GM19324 (cell line): Measurements from ENCODE around the gene MVB12B.

ENCODE experiments used
- ATAC-seq: cut with Tn5 transposase; IDR thresholded peaks from one replicate; pipeline ENCODE4 v1.9.1; 2021; ENCODE audit warnings: mild to moderate bottlenecking, moderate library complexity; ENCODE audit not compliant: unreplicated experiment, low FRiP score

Gene MVB12B

DNA sequence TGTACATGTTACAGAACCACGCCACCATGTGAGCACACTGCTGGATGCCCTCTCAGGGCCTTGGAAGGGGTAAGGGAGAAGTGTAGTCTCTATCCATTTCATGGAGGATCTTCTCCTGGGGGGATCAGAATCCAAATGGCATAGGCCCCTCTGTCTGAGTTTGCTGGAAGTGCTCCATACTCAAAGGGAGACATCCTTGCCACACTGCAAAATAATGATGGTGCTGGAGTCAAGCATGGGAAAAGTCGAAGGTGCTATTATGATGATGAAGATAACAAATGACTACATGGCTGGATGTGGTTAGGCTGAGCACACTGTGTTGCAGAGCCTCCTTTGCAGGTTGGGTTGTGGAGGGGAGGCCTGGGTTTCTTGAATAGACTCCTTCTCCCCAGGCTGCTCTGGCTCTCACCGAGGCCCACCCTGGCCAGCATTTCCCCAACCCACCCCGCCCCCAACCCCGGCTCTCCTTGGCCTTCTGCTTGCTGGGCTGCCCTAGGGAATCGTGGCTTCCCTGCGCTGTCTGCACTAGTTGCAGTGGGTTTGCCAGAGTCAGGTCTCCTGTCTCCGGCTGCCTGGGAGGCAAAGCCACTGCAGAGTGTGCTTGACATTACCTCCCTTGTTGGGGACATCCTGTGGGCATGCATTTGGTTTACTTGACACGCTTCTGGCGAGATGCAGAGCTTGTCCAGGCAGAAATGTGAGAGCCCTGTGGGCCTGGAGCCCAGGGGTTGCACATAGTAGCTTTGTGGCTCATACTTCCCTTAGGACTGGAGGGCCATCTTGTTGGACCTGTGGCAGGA is 3.0 kb downstream of the MVB12B start:
- ATAC-seq = no peak

DNA sequence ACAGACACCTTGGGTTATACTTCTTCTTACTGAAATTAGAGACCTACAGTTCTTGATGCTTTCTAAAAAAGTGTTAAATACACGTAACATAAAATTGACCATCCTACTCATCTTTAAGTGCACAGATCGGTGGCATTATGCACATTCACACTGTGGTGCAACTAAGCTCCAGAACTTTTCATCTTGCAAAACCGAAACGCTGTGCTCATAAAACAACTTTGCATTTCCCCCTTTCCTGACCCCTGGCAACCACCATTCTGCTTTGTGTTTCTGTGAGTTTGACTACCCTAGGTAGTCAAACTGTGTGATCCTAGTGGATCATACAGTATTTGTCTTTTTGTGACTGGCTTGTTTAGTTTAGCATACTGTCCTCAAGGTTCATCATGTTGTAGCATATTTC is 3.9 kb downstream of the MVB12B start:
- no peak for ATAC-seq

DNA sequence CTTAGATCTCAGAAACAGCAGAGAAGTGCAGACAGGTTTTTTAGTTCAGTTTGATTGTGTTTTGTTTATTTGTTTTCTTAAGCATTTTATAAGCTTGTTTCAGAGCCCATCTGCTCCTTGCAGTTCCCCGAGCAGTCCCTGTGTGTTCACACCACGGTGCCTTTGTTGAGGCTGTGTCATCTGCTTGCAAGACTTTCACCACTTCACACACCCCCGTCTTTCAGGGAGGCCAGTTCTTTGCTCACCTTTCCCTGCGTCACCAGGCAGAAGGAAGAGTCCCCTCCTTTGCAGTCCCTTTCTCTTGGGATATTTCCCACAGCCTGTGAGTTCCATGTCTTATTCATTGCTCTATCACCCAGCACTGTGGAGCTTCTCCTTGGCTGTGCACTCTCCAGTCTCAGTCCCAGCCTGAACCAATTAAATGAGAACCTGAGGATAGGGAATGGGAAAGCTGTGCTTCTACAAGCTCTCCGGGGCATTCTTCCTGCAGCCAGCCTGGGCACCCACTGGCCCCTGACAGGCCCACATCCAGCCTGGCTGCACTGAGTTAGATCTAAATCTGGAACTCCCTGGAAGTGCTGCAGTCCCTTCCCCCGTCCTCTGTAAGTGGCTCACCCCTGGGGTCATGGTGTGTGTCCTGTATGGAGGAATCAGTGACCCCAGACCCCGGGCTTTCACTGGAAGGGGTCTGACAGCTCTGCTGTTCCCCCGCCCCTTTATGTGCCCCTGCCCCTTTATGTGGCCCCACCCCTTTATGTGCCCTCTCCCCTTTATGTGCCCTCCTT is 5.5 kb downstream of the MVB12B start:
- no peak for ATAC-seq

DNA sequence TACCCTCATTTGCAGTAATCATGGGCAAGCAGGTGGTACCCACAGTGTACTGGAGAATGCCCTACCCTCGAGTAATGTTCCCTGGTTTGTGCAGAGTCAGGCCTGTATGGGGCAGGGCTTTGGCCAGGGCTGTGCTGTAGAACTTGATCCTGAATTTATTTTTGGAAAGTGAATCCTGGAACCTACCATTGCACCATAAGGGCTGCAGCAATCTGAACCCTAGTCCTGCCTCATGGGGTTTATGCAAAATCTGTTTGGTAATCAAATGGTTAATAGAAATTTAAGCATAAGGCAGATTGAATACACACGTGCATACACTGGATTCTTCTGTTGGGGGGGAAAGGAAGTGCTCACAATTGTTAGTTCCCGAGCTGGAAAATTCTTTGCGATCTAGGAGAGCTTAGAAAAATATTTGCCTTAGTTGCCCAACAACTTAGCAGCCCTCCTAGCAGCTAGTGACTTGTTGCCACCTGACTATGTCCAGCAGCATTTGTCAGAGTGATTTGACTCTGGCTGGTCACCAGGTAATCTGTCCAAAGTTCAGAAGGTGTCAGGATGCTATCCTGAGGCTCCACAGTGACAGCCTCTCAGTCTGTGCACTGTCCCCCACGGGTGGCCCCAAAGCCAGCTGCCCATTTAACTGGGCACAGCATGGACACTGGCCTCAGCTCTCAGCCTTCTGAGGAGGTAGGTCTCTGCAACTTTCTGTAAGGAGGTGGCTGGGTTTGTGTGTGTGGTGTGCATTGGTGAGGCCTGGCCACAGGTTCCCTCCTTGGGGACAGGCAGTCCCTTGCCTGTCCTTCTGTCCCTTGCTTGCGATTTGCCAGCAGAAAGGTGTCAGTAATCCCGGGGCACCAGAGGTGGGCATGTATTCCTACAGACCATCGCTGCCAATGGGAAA is 8.3 kb downstream of the MVB12B start:
- no peak for ATAC-seq

DNA sequence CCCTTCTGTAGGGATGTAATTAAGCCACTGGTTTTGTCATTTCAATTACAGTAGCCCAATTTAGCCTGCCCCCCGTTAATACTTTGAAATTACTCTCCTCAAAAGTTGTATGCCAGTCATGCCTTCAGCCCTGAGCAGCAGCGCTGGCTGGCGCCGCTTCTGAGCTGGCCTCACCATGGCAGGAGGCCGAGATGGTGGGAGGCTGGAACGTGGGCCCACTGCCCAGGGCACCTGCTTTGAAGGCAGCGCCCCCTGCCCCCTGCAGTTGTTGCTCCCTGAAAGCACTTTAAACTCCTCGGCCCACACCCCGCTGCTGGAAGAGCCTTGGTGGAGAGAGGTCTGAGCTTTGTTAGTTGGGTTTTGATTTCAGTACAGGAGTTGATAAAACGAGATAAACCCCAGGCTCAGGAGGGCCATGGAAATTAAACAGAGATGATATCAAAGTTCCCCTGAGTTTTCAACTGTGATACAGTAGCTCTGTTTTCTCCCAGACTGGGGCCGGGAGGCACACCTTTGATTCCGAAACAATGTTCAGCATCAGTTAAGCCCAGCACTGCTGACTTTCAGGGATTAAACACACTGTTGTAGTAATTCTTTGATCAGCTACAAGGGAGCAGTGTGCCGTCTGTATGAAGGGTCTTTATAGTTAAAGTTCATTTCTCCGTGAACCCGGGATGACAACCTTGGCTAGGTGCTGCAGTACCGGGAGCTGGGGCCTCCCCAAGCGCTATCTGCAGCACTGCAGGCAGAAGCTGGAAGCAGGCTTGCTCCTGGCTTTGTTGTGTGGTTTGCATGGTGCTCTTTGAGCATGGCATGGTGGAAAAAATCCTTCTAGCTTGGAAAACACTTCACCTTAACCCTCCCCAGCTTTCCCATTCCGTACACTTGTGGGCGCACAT is 9.5 kb downstream of the MVB12B start:
- no peak for ATAC-seq

DNA sequence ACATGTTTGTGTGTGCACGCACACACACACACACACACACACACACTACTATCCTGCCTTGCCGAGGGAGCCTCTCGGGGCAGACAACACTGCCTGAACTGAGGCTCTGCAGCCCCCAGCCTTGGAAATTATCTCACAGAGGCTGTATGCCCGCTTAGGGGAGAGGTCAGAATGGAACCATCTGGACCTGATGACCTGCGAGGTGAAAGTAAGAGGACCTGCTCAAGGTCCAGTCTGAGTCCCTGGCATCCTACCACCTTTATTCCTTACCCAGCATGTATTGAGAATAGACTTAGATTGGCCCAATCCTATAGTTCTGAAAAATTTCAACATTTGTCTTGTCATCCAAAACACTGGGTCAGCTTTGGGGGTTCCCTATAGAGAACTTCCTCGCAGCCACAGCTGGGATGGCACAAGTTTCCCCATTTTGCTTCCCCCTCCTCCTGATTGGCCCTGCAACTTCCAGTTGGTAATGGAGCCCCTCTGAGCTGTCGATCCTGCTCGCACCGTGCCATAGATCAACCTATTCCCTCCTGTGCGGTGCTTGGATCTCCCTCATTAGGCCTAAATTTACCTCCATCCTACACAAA is 10.2 kb downstream of the MVB12B start:
- ATAC-seq = no peak

DNA sequence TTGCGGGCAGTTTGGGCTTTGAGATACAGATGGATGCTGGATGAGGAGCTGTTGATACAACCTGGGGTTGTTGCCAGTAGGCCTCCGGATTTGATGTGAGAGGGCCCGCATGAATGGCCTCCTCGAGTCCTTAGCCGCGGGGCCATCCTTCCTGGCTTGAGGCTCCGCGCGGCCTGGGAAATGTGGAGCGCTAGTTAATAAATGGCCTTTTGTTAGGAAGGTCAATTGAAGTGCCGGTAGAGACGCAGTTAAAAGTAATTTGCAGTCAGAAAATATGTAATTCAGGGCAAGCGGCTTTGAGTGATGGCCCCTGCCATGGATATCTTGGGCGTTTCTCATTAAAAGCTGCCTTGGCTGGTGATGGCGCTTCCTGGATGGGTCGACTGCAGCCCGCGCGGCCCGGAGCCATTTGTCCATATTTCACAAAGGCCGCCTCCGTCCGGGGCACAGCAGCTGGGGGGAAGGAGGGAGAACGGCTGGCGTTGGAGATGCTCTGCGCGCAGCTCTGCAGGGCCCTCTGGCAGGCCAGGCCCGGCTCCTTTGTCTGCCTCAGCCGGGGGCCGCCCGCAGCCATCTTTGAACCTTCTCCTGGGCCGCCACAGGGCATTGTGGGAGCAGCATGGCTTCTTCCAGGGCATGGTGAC is 11.2 kb downstream of the MVB12B start:
- no peak for ATAC-seq

DNA sequence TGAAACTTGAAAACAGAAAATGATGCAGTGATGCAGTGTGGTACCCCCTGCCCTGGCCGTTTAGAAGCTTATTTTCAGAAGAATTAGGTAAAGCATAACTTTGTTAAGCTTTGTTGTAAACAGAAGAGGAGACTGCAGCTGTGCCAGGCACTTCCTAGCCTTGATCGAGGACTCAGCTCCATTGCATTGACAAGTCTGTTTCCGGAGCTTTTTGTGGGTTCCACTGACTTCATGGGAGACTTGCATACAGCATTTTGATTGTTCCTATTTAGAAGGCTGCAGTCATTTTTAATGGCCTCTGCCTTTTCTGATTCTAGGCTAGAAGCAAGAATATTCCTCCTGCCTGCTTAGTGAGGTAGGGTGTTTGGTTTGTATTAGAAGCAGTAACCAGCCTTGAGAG is 12.3 kb downstream of the MVB12B start:
- ATAC-seq = no peak

DNA sequence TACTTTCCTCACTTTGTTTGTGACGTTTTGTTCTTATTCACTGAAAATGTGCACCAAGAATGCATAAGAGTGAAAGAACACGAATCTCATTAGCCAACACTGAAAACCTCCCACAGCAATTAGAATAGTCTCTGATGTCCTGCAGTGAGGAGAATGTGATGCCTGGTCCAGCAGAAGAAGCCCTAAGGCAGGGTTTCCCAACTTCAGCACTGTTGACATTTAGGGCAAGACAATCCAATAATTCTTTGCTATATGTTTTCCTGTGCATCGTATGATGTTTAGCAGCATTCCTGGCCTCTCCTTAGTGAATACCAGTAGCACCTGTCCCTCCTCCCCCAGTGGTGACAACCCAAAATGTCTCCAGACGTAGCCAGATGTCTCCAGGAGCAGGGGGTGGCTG is 14.8 kb downstream of the MVB12B start:
- ATAC-seq = no peak

DNA sequence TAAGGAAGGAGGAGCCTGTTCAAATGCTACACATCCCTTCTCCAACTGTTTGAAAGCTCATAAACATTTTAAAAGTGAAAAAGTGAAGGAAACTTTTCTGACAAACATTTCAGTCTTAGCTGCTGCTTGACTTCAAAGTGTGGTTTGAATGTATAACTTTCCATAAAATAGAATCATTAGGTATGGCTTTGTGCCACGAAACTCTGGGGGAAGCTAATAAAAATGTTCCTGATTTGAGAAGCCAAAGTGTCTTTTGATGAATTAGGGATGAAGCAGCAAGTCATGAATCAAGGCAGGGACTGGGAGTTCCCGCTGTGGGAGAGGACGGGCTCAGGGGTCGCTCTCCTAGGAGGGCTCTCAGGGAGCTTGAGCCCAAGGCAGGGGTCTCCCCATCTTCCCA is 15.3 kb downstream of the MVB12B start:
- no peak for ATAC-seq

DNA sequence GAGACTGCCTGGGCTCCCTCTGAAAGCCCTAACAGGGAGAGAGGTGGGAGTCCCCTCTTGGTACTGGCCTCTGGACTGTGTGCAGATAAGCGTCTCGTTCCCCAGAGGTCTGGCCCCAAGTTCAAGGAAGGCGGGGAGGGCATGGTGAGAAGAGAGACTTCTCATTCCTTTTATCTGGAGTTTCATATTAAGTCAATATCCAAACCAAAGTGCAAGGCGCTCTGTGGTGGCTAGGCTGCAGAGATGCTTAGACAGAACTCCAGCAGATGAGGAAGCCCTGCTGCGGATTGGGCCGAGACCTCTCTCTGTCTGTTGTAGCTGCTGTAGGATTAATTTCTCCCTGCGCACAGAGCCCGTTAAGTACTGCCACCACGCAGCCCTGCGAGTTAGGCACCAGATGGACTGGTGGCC is 16.0 kb downstream of the MVB12B start:
- no peak for ATAC-seq

DNA sequence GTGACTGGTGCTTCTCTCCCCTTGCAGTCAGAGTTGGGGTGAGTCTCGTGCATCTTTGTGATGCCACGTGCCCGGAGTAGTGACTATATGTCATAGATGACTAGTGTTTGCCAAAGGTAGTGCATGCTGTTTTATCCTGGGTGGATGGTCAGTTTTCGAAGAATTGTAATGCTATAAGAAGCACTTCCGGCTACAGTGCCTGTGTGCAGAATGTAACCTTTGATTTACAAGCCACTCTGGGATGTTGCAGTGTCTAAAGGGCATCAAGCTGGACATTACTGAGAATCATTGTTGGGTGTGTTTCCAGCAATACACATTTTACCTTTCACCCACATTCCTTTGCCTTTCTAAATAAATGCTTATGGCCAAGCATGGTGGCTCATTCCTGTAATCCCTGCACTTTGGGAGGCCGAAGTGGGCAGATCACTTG is 16.7 kb downstream of the MVB12B start:
- no peak for ATAC-seq

DNA sequence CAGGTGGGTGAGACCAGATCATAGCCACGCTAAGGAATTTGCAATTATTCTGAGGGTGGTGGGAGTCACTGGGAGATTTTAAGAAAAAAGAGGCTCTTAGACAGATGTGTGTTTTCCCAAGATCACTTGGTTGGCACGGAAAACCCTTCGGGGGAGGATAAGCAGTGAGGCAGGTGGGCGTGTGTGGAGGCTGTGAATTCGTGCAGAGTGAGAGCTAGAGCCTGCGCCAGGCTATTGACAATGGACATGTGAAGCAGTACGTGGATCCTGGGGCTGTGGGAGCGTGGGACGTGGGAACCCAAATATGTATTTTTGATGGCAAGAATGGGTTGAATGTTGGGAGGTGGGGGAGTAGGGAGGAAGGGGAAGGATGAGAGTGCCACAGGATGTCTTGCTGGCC is 19.4 kb downstream of the MVB12B start:
- no peak for ATAC-seq

DNA sequence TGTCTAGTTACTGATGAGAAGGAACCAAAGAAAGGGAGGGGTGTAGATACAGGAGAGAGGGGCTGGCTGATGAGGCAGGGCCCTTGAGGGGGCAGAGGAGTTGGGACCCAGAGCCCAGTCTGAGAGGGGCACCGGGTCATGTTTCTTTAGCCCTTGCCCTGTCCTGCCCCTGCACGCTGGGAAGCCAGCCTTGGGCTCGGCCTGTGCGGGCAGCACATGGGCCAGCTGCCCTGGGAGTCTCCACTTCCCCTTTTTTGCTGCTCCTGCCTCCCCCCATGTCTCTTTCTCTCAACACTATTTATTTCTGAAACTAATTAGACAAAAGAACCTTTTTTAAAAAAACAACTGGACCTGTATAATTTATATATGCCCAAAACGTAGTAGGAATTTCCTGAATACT is 20.5 kb downstream of the MVB12B start:
- ATAC-seq = no peak

DNA sequence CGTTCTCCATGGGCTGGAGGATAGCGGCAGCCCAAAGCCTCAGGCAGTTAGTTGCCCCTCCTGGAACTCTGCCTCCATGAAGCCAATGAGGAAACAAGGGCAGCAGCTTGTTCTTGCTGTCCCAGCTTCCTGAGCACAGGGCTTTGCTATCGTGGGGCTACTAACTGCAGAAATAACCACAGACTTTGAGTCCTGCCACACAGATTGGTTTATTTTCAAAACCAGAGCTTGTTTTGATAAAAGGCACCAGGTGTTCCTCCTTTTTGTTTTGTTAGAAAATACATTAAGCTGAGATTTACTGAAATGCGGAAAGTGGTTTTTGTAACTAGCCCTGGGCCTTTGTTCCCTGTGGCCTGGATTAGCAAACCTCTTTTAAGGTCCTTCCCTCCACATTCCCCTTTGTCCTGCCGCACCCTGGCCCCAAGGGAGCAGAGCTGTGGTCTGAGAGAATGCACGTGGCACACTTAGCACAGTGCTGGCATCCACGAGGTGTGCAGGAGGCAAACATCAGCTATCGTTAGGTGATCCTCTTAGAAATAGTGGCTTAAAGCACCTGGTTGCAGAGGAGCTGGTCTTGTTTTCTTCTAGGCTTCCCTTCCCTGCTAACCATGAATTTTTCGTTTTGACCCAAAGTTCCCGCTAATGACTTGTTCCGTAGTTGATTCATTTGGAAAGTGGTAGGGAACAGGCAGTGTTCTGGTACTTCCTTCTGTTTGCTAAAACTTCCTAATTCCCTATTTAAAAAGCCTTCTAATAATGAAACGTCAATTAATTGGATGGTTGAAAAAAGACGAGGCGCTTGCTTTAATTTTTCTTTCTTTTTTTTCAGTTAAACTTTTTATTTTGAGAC is 21.5 kb downstream of the MVB12B start:
- ATAC-seq = no peak

DNA sequence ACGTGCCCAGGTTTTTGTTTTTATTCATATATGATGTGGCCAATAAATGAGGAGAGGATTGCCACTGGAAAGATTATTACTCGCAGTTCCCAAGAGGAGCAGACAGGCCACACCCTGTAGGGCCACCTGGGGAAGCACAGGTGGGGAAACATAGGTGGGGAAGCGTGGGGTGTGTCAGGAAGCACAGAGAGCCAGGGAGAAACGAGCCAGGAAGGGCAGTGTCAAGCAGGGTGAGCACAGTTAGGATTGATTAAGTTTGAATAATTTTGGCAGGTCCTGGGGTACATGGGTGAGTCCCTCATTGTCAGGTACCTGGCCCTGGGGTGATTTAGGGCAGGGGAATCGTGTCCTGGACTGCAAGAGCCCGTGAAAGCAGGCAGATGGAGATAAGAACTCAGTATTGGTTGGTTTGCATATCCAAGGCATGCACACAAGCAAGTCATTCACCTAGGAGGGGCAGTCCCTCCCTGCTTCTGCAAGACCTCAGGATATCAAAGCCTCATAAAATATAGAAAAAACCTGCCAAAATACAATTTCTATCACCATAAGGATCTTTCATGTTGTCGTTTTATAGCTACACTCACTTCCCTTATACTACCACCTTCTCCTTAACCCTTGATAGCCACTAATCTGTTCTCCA is 22.4 kb downstream of the MVB12B start:
- no peak for ATAC-seq

DNA sequence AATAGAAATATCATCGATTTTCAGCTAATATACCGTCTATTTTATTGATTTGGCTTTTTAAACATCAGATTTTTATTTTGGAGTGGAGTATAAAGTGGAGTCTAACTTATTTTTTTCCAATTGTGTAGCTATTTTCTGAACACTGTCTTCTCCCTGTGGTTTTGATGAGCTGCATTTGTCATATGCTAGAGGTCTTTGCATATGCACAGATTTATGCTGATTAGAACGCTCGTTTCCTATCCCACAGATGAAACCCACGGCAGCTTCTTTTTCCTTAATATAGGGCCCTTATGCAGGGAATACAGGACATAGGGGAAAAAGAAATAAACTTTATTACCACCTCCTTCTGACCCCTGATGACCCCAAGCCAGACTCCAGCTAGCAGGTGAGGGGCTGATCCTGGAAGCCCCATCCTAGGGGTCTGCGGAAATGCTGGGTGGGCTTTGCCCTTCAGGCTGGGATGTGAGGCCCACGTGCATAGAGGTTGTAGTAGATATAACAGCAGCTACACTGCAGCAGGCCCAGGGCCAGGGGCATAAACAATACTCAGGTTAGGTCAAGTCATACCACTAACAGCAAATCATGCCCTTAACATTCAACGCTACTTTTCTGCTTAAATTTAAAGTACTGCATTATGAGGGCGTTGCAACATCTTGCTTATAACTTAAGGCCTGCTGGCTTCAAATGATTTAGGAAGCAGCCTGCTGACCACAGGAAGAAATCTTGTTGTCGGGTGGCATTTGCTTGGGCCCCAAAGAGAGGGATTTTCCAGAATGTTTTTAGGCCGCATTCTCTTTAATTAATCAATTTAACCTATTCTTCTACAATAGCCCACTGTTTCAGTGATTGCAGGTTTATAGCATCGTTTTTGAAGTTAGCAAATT is 28.5 kb downstream of the MVB12B start:
- ATAC-seq = no peak
